Measurements from ENCODE around the gene UBE2Q2. TPM values are rescaled to one million over a fixed set of nuclear protein-coding genes. Genes with fewer than 3 reads are reported as not detected.
"Not testable (repeated sequence)": the region's sequence is repeated elsewhere in the genome, so short reads cannot be mapped to it uniquely, and the experiment has no call there.

Gene UBE2Q2
- total and polyA plus RNA-seq, 8 donors, result 8.7 to 19.4 (median 10.8) TPM

GRCh38 chr15:75905231-75905630 lies 62.0 kb downstream of the UBE2Q2 start:
- H3K4me1 ChIP-seq, result peaks cover 0 to 6% (median 0%) of the 10 kb centered on the region in 3 donors
- peak overlapping the region in 1 of 4 donors; percentile 86 for H3K4me3 ChIP-seq
- no peak for FAIRE-seq
- ATAC-seq, result no peak
- no peaks in the 10 kb centered on the region for H3K27me3 ChIP-seq
- no peaks in the 10 kb centered on the region for H3K9me3 ChIP-seq
- no peak for DNase-seq
- TF ChIP-seq CTCF (IDR thresholded peaks at IDR 0.05), result no peak
- WGBS, 2 donors, result 51 to 59% methylated on average over 5 of the region's 5 CpGs
- no peak overlapping the region for H3K27ac ChIP-seq
- H3K36me3 ChIP-seq, result no peaks in the 10 kb centered on the region
- intact Hi-C loops (cut with DNase I), result loop anchor here in 1 of 3 donors (10.0 kb wide), 1 partner anchor 60 kb away; the partner anchor contains the start of gene UBE2Q2

- FAIRE-seq; intact Hi-C loops (cut with DNase I); H3K27ac ChIP-seq; H3K4me3 ChIP-seq; DNase-seq; H3K4me1 ChIP-seq; ATAC-seq; H3K27me3 ChIP-seq; H3K9me3 ChIP-seq: not testable (repeated sequence)
- 95 to 96% methylated on average over 3 of the region's 3 CpGs for WGBS, 2 donors
- peaks cover 0 to 12% (median 6%) of the 10 kb centered on the region in 3 donors for H3K36me3 ChIP-seq
These were observed 67.1 kb downstream of the UBE2Q2 start for GRCh38 chr15:75910355-75910754.

GRCh38 chr15:75916978-75917377 lies 73.7 kb downstream of the UBE2Q2 start:
- Histone ChIP-seq H3K4me3 (no peak overlapping the region), H3K9me3 (no peaks in the 10 kb centered on the region), H3K27ac (no peak overlapping the region), H3K4me1 (peaks cover 8 to 14% (median 10%) of the 10 kb centered on the region in 3 donors), H3K36me3 (peaks cover 0 to 12% (median 8%) of the 10 kb centered on the region in 3 donors), H3K27me3 (no peaks in the 10 kb centered on the region)
- DNase-seq (no peak), FAIRE-seq (no peak), ATAC-seq (peak in 2 of 4 donors; percentile 45 to 50)
- intact Hi-C loops (cut with DNase I), result no loop called here
- WGBS, 2 donors, result 7 to 13% methylated on average over 1 of the region's 1 CpG
- no peak for TF ChIP-seq CTCF (IDR thresholded peaks at IDR 0.05)

GRCh38 chr15:75918135-75918534 lies 74.9 kb downstream of the UBE2Q2 start:
- ATAC-seq, result no peak
- no peak for FAIRE-seq
- Histone ChIP-seq H3K9me3 (no peaks in the 10 kb centered on the region), H3K4me3 (no peak overlapping the region), H3K4me1 (peaks cover 10 to 20% (median 10%) of the 10 kb centered on the region in 3 donors), H3K27me3 (no peaks in the 10 kb centered on the region), H3K27ac (no peak overlapping the region), H3K36me3 (peaks cover 0 to 12% (median 8%) of the 10 kb centered on the region in 3 donors)
- intact Hi-C loops (cut with DNase I), result no loop called here
- no peak for TF ChIP-seq CTCF (IDR thresholded peaks at IDR 0.05)
- 93 to 100% methylated on average over 1 of the region's 1 CpG for WGBS, 2 donors
- DNase-seq, result no peak

GRCh38 chr15:75920079-75920478 lies 76.8 kb downstream of the UBE2Q2 start:
- TF ChIP-seq CTCF (IDR thresholded peaks at IDR 0.05), result no peak
- Histone ChIP-seq H3K27me3 (no peaks in the 10 kb centered on the region), H3K27ac (no peak overlapping the region), H3K4me3 (no peak overlapping the region), H3K4me1 (peaks cover 10 to 20% (median 10%) of the 10 kb centered on the region in 3 donors), H3K36me3 (peaks cover 0 to 2% (median 0%) of the 10 kb centered on the region in 3 donors), H3K9me3 (no peaks in the 10 kb centered on the region)
- 98 to 100% methylated on average over 1 of the region's 1 CpG for WGBS, 2 donors
- DNase-seq, result no peak
- intact Hi-C loops (cut with DNase I), result no loop called here
- FAIRE-seq, result no peak
- no peak for ATAC-seq

Measured in pancreas (tissue), 10 donors.